Activated CD8-positive, alpha-beta memory T cell treated with anti-CD3 and anti-CD28 coated beads for 4 hours (primary cell): Measurements from ENCODE around the gene ANKRD7.

Experiments
- DNase-seq, 2 donors: peaks; one replicate each; pipeline ENCODE4 v3.0.0-alpha.2; 2020; ENCODE audit warnings: low read depth in 2 of 2

Gene ANKRD7, protein sequence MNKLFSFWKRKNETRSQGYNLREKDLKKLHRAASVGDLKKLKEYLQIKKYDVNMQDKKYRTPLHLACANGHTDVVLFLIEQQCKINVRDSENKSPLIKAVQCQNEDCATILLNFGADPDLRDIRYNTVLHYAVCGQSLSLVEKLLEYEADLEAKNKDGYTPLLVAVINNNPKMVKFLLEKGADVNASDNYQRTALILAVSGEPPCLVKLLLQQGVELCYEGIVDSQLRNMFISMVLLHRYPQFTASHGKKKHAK

DNA sequence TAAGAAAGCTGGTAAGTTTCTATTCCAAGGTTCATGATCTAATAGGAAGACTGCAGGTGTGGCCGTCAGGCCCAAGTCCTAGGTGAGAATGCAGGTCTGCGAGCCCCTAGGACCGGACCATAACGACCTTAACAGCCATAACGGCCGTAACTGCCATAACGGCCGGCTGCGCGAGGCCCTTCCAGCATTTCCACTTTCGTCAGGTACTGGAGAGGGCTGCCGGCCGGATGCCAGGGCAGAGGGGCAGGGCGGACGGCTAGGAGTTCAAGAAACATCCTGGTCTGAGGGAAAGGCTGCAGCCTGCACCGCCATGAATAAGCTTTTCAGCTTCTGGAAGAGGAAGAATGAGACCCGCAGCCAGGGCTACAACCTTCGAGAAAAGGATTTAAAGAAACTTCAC lies at the start of gene ANKRD7:
ANKRD7 (plus strand) TSS at position 184 of the 400 bp plus-strand sequence; CDS start at position 311, 127 bp downstream.
- DNase-seq = no peak

DNA sequence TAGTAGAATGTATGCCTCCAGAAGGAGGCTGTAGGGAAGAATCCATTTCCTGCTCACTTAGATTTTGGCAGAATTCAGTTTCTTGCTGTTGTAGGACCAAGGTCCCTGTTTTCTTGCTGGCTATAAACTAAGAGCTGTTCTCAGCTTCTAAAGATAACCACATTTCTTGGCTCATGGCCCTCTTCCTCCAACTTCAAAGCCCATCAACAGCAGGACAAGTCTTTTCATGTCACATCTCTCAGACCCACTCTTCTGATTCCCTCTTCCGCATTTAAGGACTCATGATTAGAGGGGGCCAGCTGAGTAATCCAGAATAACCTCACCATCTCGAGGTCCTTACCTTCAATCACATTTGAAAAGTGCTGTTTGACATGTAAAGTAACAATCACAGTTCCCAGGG lies 48.8 kb upstream of the ANKRD7 start:
- no peak for DNase-seq

DNA sequence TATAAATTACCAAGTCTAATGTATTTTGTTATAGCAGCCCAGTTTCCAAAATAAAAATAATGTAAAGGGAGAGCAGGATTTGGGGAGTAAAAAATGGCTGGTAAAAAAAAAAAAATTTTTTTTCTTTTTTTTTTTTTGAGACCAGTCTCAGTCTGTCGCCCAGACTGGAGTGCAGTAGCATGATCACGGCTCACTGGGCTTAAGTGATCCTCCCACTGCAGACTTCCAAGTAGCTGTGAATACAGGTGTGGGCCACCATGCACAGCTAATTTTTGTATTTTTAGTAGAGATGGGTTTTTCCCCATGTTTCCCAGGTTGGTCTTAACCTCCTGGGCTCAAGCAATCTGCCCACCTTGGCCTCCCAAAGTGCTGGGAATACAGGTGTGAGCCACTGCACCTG lies 45.3 kb upstream of the ANKRD7 start:
- DNase-seq = no peak

DNA sequence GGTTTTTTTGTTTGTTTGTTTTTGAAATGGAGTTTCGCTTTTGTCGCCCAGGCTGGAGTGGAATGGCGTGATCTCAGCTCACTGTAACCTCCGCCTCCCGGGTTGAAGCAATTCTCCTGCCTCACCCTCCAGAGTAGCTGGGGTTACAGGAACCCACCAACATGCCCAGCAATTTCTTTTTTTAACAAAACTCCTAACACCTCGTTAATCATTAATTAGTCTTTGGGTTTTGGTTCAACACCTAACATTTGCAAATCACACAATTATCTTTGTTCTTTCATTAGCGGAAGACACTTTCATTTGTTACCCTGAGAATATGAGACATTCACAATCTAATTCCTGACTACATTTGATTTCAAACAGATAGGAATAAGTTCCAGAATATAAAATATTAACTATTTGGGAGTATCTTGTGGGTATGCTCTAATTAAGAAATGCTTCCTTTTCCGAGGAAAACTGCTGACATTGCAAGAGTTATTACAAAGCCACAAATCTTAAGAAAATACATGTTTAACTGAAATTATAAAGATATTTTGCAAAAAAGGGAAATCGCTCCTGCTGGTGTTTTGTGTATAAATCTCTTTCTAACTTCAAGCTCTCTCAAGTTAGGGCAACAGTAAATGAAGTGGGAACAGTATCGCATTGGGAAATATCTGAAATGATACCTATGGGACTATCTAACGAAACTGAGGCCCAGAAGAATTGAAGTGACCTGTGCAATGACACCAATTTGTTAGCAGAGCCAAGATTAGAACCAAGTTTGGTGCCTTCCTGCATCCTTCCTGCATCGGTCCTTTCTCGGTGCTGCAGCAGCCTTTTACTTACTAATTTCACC lies 41.7 kb upstream of the ANKRD7 start:
- DNase-seq = no peak

DNA sequence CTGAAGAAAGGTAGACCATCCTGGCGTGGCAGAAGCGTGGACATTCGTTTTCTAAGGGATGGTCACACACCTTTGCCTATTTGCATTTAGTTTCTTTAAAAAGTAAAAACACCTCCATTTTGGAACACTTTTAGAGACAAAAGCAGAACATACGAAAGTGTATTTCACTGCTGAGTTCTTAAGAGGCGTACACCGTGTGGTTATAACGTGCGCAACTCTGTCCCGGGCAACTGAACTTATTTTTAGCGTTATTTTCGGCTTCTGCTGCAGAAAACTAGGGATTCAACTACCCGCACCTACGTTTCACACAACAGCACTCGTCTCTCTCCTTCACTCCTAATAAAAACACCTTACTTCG lies 41.1 kb upstream of the ANKRD7 start:
- DNase-seq = no peak

DNA sequence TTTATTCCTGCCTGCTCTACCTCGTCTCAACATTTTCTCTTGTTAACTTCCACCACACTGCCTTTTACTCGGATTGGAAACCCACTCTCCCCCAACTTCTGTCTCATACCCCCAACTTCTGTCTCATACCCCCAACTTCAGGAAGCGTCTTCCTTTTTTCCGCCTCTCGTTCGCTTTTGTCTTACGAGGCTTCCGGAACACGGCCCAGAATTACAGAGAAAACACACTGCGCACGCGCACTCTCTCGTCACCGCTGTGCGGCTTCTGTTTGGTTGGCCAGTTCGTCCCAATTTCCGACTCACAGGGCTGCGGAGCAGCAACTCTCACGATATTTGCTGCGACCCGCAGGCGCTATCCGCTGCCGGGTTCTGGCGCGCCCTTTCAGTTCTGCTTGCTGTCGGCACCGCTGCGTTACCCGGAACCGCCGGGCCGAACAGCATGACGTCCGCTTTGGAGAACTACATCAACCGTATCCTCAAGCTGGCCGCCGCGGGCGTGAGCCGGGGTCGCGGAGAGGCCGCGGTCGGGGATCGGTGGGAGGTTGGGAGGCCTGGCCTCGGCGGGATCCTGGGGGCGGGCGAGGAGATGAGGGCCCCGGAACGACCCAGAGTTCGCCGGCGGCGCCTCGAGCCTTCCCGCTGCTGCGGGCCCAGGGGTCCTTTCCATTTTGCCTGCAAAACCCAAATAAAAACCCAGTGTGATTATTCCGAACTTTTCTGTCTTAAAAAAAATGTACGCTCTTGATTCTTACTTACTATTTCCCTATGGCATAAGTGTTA lies 40.5 kb upstream of the ANKRD7 start, which contains the start of gene LSM8:
LSM8 (plus strand) TSS at position 379 of the 779 bp plus-strand sequence; CDS start at position 439, 60 bp downstream.
- peak; percentile 95 to 96 for DNase-seq

DNA sequence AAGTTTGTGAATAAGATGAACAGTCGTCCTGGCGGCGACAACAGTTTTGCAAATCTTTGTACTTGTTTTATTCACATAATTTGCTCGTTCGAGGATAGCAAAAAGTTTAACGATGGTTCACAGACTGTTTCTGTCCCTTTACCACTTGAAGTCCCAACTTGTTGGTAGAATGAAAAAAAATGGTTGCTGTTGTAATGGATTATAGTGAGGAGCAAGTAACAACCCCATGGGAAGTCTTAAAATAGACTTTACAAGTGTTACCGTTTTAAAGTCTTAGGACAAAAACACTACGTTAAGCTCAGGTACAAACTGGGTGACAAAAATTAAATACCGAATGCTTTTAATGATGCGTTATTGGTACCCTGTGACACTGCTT lies 40.0 kb upstream of the ANKRD7 start:
- DNase-seq = no peak

DNA sequence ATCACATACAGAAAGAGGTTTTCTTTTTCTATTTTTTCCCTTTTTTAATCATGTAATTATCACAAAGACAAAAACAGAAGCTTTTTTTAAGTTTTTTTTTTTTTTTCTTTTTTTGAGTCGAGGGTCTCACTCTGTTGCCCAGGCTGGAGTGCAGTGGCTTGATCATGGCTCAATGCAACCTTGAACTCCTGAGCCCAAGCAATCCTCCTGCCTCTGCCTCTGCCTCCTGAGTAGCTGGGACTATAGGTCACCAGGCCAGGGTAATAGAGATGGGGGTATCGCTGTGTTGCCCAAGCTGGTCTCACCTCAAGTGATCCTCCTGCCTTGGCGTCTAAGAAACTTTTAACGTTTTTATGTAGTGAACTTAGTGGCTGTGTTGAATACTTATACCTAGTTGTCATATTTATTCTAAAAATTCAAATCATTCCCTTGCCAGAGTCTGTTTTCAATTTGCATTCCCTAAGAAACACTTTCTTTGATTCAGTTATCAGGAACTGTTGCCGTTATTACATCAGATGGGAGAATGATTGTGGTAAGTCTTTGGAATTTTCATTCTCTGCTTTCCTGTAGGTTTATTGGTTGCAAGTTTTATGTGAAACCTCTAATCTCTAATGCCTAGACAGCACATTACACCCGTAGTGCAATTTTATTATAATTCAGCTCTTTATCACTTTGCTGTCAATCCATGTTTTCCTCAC lies 39.2 kb upstream of the ANKRD7 start:
- no peak for DNase-seq

DNA sequence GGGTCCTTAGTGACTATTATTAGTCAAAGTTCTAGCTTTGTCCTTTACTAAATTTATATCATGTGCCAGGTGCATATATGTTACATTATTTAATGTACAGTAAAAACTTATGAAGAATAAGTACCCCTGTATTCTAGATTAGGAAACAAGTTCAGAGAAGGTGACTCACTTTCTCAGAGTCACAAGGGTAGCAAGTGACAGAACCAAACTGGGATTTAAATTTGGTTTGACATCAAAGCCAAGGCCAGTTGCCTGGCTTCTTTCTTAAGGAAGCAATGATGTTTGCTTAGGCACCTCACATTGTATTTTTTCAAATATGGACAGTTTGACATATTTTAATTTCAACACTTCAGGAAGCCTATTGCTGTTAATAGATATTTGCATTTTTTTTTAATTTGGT lies 38.0 kb upstream of the ANKRD7 start:
- no peak for DNase-seq

DNA sequence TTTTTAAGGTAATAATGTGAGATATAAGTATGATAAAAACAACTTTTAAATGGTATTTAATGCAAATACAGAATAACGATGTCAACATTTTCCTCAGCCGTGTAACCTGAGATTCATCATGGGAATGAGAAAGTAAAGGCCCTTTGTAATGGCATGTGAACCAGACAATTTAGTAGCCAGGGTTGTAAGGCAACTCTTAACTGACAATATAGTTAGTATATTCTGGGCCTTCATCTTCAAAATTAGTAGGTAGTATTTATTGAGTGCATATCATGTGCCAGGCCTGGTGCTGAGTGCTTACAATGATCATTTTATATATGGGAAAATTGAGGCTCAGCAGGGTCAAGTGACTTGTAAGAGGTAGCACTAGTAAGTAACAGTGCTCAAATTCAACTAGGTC lies 29.9 kb upstream of the ANKRD7 start:
- no peak for DNase-seq

DNA sequence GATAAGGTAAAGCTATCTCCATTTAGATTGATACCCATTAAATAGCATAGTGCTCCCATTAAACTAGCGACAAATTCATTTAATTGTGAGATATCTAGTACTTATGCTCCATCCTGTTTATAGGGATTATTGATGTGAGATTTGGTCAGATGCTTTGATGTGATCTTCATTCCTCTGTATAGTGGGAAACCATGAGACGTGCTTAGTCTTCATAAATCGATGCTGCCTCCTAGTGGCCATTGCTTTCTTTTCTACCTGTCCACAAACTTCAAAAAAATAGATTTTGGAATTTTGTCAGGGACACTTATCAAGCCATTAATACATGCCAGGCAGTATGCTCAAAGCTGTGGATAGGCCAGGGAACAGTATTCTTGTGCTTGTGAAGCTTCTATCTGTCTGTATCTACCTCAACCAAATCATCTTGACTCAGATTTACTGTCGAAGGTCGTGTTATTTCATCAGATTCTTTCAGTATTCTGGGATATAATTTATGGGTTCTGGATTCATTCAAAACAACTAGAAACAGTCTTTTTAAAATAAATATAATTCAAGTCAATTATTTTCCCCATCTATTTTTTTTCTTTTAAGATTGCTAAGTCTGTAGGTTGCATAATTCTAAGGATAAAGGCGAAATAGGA lies 28.5 kb upstream of the ANKRD7 start:
- DNase-seq = peak in 1 of 2 donors; percentile 29

DNA sequence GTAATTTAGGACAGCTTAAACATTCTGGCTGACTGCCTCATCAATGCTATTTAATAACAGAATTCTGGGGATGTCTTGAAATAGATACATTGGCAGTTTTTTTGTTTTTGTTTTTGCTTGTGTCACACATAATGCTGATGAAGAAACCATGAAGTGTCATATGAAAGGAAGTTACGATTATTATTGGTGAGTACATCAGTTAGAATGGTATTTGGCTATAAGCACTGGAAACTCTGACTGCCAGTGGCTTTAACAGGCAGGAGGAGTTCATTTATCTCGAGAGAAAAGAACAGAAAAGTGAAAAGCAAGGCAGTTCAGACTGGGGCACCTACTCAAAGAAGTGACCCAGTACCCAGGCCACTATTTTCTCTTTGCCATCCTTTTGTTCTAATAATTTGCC lies 22.4 kb upstream of the ANKRD7 start:
- no peak for DNase-seq

DNA sequence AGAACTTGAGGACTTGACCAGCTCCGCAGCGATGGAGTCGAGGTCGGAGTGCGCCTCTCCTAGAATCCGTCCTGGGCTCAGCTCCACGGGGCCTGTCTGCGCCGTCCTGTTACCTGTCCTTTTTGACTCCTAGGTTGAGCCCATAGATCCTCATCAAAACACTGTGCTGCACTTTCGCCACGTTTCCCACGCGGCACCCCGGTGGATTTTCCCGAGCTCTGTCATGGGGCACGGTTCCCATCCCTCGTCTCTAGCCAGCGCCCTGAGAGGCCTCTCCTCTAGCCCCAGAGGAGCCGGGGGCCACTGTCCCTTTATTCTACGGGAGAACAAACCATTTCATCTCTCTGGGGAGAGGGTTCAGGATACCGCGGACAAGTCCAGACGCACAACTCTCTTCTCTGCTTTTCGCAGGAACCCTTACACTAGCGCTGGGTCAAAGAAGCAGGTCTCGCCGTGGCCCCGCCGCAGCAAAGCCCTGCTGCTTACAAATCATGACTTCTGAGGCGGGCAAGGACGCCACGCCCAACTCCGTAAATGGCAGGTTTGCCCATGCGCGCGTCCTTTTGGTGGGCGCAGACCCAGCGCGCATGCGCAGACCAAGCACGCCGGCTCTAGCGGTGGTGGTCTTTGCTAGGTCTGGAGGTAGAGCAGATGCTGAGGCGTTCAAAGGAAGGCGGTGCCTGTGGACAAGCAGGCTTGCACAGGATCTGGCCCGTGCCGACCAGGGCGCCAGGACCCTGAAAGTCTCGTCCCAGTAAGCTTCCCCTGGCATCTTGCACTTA lies 10.3 kb upstream of the ANKRD7 start:
- DNase-seq = peak; percentile 66 to 68

DNA sequence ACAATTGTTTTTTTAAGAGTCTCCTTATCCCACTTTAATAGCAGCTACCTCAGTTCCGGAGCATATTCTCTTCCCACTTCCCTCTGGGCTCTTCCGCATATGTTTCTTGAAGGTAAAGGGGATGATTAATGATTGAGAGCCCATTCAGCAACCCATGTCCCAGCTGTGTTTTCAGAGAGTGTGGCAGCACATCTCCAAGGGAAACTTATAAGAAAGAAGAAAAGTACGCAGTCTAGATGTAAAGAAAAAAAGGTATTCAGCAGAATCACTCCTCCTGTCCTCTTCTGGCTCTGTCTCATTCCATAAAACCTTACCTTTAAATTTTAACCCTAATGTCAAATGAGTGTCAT lies 9.7 kb upstream of the ANKRD7 start:
- no peak for DNase-seq

DNA sequence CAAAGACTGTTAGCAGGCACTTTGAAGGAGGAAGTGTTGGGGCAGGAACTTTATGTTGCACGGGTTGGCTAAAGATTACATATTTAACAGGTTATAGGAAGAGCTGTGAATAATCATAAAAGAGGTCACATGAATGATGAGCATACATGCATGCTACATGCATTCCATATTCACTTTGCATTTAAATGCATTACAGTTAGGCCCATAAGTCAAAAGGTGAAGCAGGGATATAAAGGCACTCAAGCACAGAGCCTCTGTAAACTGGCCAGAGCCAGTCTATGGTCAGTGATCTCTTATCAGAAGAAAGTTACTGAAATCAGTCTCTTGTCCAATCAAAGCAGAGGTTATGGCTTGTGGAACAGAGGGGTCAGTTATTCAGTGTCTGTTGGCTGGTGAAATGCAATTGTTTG lies 7.3 kb upstream of the ANKRD7 start:
- DNase-seq = no peak

DNA sequence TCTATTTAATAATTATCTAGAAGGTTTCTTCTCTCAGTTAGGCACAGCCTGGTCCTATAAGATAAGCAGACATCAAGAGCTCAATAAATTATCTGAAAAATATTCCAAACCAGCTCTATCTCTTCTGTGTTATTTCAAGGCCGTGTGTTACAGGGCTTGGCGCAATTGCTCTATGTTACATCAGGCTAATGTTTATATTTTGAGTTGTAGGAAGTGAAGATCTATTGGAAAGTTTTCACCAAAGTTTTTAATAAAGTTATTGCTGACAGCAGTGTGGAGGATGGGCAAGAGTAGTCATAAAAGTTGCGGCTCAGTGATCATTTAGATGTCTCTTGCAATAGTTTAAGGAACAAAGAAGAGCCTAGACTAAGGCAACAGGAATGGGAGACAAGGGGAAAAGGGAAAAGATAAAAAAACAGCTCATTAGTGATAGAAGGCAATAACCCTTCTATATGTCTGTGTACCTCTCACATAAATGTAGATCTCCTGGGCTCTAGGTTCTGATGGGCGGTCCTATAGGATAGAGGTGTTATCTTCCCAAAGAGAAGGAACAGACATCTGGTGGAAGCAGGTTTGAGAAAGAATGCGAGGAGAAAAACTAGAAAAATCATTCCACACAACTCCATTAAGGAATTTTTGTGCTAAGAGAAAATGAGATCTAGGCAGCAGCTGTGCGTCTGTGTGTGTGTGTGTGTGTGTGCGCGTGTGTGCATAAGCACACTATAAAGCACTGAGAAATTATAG lies 5.9 kb upstream of the ANKRD7 start:
- no peak for DNase-seq

DNA sequence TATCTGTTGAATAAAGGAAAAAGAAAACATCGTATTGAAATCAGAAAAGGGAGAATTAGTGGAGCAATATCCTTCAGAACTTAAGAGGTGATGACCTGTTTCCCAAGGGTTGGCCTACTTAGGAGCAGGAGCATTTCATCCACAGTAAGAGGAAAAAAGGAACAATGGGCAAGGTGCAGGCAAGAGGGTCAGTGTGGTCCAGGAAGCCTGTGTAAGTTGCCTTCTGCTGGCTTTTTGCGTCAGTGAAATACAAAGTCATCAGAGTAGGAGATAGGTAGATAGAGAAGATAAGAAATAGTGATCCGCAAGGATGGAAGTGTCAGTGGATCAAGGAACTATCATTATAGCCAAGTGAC lies 5.4 kb upstream of the ANKRD7 start:
- DNase-seq = no peak

DNA sequence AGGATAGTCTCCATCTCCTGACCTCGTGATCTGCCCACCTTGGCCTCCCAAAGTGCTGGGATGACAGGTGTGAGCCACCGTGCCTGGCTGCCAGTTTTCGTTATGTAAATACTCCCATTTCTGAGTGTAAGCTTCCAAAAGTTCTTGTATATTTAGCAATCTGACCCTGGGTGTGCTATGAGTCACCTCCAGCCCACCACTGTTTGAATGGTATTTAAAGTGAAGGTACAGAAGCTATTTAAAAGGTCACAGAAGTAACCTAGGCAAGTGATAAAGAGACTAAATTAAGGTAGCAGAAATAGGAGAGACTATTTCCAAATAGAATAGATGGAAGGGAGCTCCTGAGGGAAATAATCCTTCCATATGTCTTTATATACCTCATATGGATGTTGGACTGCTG lies 3.9 kb upstream of the ANKRD7 start:
- DNase-seq = no peak

DNA sequence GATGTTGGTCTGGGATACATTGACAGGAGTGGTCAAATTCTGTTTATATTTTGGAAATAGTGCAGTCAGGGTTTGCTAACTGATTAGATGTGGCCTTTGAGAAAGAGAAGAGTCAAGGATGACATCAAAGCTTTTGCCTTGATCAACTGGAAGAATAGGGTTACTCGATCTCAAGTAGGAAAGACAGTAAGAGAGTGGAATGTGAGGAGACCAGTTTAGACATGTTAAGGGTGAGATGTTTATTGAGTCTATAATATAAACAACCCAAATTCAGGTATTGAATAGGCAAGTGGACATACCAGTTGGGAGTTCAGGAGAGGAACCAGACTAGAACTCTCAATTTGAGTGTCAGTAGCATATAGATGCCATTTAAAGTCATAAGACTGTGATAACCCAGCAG lies 1.9 kb upstream of the ANKRD7 start:
- no peak for DNase-seq

DNA sequence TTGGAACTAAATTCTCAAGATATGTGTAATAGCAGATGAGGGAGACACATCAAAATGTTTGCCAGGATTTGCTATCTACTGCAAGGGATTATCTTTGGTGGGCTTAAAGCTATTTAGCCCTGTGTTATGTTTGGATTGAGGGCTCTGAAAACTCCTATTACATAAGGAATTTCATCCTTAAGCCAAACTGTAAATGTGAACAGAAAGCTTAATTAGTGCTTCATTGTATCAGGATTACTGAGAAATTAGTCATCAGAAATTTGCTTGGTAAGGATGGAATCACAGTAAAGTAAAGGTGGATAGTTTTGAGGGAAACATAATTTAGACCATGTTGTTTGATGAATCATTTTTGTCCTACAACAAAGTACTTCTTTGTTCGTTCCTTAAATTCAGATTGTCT lies 8.3 kb downstream of the ANKRD7 start:
- no peak for DNase-seq
